Measurements from ENCODE around the gene GPR6.

GPR6 gene

GRCh38 chr6:109998159-109998785 lies 20.2 kb downstream of the GPR6 start:
- no peak for DNase-seq (ENCODE audit: low read depth)
- TF ChIP-seq, protein P1, sequence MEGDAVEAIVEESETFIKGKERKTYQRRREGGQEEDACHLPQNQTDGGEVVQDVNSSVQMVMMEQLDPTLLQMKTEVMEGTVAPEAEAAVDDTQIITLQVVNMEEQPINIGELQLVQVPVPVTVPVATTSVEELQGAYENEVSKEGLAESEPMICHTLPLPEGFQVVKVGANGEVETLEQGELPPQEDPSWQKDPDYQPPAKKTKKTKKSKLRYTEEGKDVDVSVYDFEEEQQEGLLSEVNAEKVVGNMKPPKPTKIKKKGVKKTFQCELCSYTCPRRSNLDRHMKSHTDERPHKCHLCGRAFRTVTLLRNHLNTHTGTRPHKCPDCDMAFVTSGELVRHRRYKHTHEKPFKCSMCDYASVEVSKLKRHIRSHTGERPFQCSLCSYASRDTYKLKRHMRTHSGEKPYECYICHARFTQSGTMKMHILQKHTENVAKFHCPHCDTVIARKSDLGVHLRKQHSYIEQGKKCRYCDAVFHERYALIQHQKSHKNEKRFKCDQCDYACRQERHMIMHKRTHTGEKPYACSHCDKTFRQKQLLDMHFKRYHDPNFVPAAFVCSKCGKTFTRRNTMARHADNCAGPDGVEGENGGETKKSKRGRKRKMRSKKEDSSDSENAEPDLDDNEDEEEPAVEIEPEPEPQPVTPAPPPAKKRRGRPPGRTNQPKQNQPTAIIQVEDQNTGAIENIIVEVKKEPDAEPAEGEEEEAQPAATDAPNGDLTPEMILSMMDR (conservative IDR thresholded peaks at IDR 0.05; ENCODE audit: low read depth, low read length), result no peak
- no peak overlapping the region for H3K4me3 ChIP-seq (ENCODE audit: low read length)

DNA sequence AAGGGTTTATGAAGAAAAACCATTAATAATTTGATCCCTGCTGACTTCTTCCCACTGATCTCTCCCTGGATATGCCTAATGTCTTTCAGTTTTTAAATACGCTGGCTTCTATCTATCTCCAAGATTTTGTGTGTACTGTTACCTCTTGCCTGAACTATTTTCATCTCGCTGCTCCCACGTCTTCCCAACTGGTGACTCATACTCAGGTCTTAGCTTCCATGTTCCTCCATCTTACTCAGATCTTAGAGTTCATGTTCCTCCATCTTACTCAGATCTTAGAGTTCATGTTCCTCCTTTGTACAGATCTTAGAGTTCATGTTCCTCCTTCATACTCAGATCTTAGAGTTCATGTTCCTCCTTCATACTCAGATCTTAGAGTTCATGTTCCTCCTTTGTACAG lies 21.6 kb downstream of the GPR6 start:
- no peak for DNase-seq (ENCODE audit: low read depth)
- TF ChIP-seq, protein P1 (conservative IDR thresholded peaks at IDR 0.05; ENCODE audit: low read depth, low read length), result no peak
- H3K4me3 ChIP-seq (ENCODE audit: low read length), result no peak overlapping the region

DNA sequence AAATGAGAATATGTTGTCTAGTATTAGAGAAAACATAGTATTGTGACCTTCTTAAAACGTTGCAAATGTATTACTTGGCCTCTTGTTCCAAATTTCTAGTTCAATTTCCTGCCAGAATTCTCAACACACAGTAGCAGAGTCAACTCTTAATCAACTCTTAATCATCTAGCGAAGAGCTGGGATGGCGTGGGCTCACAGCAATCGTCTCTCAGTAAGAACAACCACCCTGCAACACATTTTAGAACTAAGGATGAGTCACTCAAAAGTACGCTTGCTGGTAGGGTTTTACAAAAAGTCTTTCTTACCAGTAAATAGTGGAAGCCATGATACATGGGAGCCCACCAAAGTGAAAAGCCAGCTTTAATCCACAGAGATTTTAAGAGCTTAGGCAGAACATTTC lies 24.6 kb downstream of the GPR6 start:
- TF ChIP-seq, protein P1 (conservative IDR thresholded peaks at IDR 0.05; ENCODE audit: low read depth, low read length), result no peak
- no peak overlapping the region for H3K4me3 ChIP-seq (ENCODE audit: low read length)
- no peak for DNase-seq (ENCODE audit: low read depth)

DNA sequence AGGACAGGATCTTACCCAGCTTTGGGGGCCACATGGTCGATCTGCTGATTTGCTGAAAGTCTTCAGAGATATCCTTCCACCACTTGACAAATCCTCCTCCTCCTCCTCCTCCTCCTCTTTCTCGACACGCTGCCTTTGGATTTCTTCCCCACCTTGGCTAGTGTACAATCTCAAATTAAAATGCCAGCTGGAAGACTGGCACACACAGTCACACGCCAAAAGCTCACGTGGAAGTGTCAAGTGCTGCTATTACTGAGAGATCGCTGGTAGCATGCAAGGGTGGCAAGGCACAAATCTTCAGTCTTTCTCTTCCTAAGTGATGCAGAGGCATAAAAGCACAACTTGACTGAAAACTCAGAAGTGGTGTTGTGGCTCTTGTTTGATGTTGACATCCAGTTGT lies 35.3 kb downstream of the GPR6 start:
- TF ChIP-seq, protein P1 (conservative IDR thresholded peaks at IDR 0.05; ENCODE audit: low read depth, low read length), result no peak
- no peak for DNase-seq (ENCODE audit: low read depth)
- no peak overlapping the region for H3K4me3 ChIP-seq (ENCODE audit: low read length)

DNA sequence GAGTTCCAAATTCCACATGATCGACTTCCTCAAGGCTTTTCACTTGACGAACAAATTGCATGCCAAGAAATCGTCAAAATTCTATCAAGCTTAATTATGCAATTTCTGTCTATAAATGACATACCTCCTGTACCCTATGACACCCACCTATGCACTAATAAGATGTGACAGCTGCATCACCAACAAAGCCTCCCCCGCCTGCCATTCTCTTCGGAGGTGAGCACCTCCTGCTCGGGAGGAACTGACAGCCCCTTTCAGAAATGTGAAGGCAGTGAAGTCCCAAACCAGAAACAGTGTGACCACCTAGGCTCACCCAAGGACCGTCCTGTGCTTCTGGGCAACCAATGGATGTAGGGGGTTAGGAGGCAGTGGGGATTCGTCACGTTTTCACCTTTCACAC lies 37.1 kb downstream of the GPR6 start:
- H3K4me3 ChIP-seq (ENCODE audit: low read length), result no peak overlapping the region
- no peak for DNase-seq (ENCODE audit: low read depth)
- TF ChIP-seq, protein P1 (conservative IDR thresholded peaks at IDR 0.05; ENCODE audit: low read depth, low read length), result no peak

GRCh38 chr6:110017306-110017705 lies 39.2 kb downstream of the GPR6 start:
- DNase-seq (ENCODE audit: low read depth), result no peak
- H3K4me3 ChIP-seq (ENCODE audit: low read length), result no peak overlapping the region
- TF ChIP-seq, protein P1 (conservative IDR thresholded peaks at IDR 0.05; ENCODE audit: low read depth, low read length), result no peak

- TF ChIP-seq, protein P1 (conservative IDR thresholded peaks at IDR 0.05; ENCODE audit: low read depth, low read length), result no peak
- DNase-seq (ENCODE audit: low read depth), result no peak
These were observed 39.8 kb downstream of the GPR6 start for GRCh38 chr6:110017946-110018345.

More at GRCh38 chr6:110017946-110018345, 39.8 kb downstream of the GPR6 start:
- H3K4me3 ChIP-seq (ENCODE audit: low read length), result no peak overlapping the region

Measured in retinal pigment epithelial cell (primary cell).